ENCODE data around the gene KCNQ1. TPM values are rescaled to one million over a fixed set of nuclear protein-coding genes. Genes with fewer than 3 reads are reported as not detected.

KCNQ1 gene
- total RNA-seq, 1 donor from 2014 or later: 0.86 TPM

- no peak for TF ChIP-seq CTCF (conservative IDR thresholded peaks at IDR 0.05)
- Mint-ChIP-seq H3K9me3 (no peaks in the 10 kb centered on the region), H3K27me3 (ENCODE audit: low read depth) (peaks cover 43% of the 10 kb centered on the region), H3K4me3 (no peak overlapping the region), H3K4me1 (peaks cover 47% of the 10 kb centered on the region), H3K36me3 (ENCODE audit: low read depth) (no peaks in the 10 kb centered on the region), H3K27ac (ENCODE audit: unreplicated experiment) (no peak overlapping the region)
- no peak for DNase-seq (ENCODE audit: low read depth, low spot score)
Measured at GRCh38 chr11:2863276-2863618, 418.4 kb downstream of the KCNQ1 start.

- H3K9me3 Mint-ChIP-seq: no peaks in the 10 kb centered on the region
- peak overlapping the region; percentile 64 for H3K4me3 Mint-ChIP-seq
- no peak overlapping the region for H3K27ac Mint-ChIP-seq (ENCODE audit: unreplicated experiment)
- no peaks in the 10 kb centered on the region for H3K36me3 Mint-ChIP-seq (ENCODE audit: low read depth)
- no peak for TF ChIP-seq CTCF (conservative IDR thresholded peaks at IDR 0.05)
- peaks cover 50% of the 10 kb centered on the region for H3K27me3 Mint-ChIP-seq (ENCODE audit: low read depth)
- H3K4me1 Mint-ChIP-seq: peaks cover 53% of the 10 kb centered on the region
- no peak for DNase-seq (ENCODE audit: low read depth, low spot score)
Measured at GRCh38 chr11:2864901-2865300, 420.1 kb downstream of the KCNQ1 start.

GRCh38 chr11:2865922-2866577 lies 421.2 kb downstream of the KCNQ1 start:
- Mint-ChIP-seq H3K27ac (ENCODE audit: unreplicated experiment) (no peak overlapping the region), H3K9me3 (no peaks in the 10 kb centered on the region), H3K4me1 (peaks cover 47% of the 10 kb centered on the region), H3K36me3 (ENCODE audit: low read depth) (no peaks in the 10 kb centered on the region), H3K27me3 (ENCODE audit: low read depth) (peaks cover 56% of the 10 kb centered on the region), H3K4me3 (no peak overlapping the region)
- no peak for TF ChIP-seq CTCF (conservative IDR thresholded peaks at IDR 0.05)
- no peak for DNase-seq (ENCODE audit: low read depth, low spot score)

GRCh38 chr11:2867142-2867541 lies 422.3 kb downstream of the KCNQ1 start:
- no peaks in the 10 kb centered on the region for H3K36me3 Mint-ChIP-seq (ENCODE audit: low read depth)
- H3K27me3 Mint-ChIP-seq (ENCODE audit: low read depth): peaks cover 58% of the 10 kb centered on the region
- H3K27ac Mint-ChIP-seq (ENCODE audit: unreplicated experiment): no peak overlapping the region
- no peak for DNase-seq (ENCODE audit: low read depth, low spot score)
- H3K4me3 Mint-ChIP-seq: peak overlapping the region; percentile 59
- peaks cover 51% of the 10 kb centered on the region for H3K4me1 Mint-ChIP-seq
- H3K9me3 Mint-ChIP-seq: no peaks in the 10 kb centered on the region
- no peak for TF ChIP-seq CTCF (conservative IDR thresholded peaks at IDR 0.05)

- DNase-seq (ENCODE audit: low read depth, low spot score): no peak
- Mint-ChIP-seq H3K36me3 (ENCODE audit: low read depth) (no peaks in the 10 kb centered on the region), H3K4me3 (peak overlapping the region; percentile 59), H3K27me3 (ENCODE audit: low read depth) (peaks cover 58% of the 10 kb centered on the region), H3K27ac (ENCODE audit: unreplicated experiment) (peak overlapping the region; percentile 60), H3K9me3 (no peaks in the 10 kb centered on the region), H3K4me1 (peaks cover 51% of the 10 kb centered on the region)
- no peak for TF ChIP-seq CTCF (conservative IDR thresholded peaks at IDR 0.05)
Measured at GRCh38 chr11:2867722-2868505, 423.1 kb downstream of the KCNQ1 start.
